ENCODE data around the gene MOAP1.

GRCh38 chr14:93195316-93195999 lies 10.8 kb upstream of the MOAP1 start:
- TF ChIP-seq, protein P1, sequence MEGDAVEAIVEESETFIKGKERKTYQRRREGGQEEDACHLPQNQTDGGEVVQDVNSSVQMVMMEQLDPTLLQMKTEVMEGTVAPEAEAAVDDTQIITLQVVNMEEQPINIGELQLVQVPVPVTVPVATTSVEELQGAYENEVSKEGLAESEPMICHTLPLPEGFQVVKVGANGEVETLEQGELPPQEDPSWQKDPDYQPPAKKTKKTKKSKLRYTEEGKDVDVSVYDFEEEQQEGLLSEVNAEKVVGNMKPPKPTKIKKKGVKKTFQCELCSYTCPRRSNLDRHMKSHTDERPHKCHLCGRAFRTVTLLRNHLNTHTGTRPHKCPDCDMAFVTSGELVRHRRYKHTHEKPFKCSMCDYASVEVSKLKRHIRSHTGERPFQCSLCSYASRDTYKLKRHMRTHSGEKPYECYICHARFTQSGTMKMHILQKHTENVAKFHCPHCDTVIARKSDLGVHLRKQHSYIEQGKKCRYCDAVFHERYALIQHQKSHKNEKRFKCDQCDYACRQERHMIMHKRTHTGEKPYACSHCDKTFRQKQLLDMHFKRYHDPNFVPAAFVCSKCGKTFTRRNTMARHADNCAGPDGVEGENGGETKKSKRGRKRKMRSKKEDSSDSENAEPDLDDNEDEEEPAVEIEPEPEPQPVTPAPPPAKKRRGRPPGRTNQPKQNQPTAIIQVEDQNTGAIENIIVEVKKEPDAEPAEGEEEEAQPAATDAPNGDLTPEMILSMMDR (IDR thresholded peaks at IDR 0.05; ENCODE audit: low read depth, low read length, missing input control), result no peak
- TF ChIP-seq EGR1 (IDR thresholded peaks at IDR 0.05; ENCODE audit: low read depth in 2 of 2) (no peak), YY1 (IDR thresholded peaks at IDR 0.05) (no peak), ZBTB33 (IDR thresholded peaks at IDR 0.05) (no peak), HNF4G (IDR thresholded peaks at IDR 0.05) (no peak), RAD21 (IDR thresholded peaks at IDR 0.05) (no peak), TAF1 (conservative IDR thresholded peaks at IDR 0.05) (no peak), ATF3 (IDR thresholded peaks at IDR 0.05) (no peak), REST (IDR thresholded peaks at IDR 0.05) (no peak), NR2F2 (IDR thresholded peaks at IDR 0.05) (no peak), MAX (IDR thresholded peaks at IDR 0.05) (no peak)

All from liver (tissue), 3 donors.